ENCODE measurements around the gene AFAP1L1.

DNA sequence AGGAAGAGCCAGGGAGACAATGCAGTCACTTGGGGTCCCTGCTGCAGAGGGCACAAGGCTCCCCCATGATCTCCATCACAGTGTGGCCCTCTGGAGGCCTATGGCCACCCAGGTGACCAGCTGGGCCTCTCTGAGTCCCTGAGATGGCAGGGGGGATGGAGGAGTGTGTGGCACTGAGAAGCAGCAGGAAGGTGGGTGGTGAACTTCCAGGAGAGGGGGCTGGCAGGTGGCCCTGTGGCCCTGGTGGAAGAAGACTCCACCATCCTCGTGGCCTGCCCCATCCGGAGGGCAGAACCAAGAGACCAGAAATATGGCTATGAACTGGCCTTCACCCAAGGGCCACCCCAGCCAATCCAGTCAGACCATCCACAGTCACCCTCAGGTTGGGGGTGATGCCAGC lies 31.7 kb upstream of the AFAP1L1 start:
- TF ChIP-seq POLR2A (IDR thresholded peaks at IDR 0.05) (no peak), EP300 (IDR thresholded peaks at IDR 0.05) (no peak)
- TF ChIP-seq, protein P1, sequence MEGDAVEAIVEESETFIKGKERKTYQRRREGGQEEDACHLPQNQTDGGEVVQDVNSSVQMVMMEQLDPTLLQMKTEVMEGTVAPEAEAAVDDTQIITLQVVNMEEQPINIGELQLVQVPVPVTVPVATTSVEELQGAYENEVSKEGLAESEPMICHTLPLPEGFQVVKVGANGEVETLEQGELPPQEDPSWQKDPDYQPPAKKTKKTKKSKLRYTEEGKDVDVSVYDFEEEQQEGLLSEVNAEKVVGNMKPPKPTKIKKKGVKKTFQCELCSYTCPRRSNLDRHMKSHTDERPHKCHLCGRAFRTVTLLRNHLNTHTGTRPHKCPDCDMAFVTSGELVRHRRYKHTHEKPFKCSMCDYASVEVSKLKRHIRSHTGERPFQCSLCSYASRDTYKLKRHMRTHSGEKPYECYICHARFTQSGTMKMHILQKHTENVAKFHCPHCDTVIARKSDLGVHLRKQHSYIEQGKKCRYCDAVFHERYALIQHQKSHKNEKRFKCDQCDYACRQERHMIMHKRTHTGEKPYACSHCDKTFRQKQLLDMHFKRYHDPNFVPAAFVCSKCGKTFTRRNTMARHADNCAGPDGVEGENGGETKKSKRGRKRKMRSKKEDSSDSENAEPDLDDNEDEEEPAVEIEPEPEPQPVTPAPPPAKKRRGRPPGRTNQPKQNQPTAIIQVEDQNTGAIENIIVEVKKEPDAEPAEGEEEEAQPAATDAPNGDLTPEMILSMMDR (IDR thresholded peaks at IDR 0.05) = no peak
